ENCODE data around the gene SERPINI2. TPM values are rescaled to one million over a fixed set of nuclear protein-coding genes. Genes with fewer than 3 reads are reported as not detected.
A peak's percentile ranks its signal among the peaks of the same experiment; 100 is the strongest.

SERPINI2 gene
- total RNA-seq, 1 donor from 2014 or later = 1.8 TPM

- no peak for DNase-seq (ENCODE audit: low spot score, unreplicated experiment)
- Mint-ChIP-seq H3K27me3 (no peaks in the 10 kb centered on the region), H3K4me1 (ENCODE audit: low read depth) (peaks cover 3% of the 10 kb centered on the region), H3K4me3 (ENCODE audit: low read depth) (no peak overlapping the region), H3K9me3 (ENCODE audit: low read depth) (no peaks in the 10 kb centered on the region), H3K36me3 (ENCODE audit: insufficient read depth) (no peaks in the 10 kb centered on the region), H3K27ac (no peak overlapping the region)
- no peak for TF ChIP-seq CTCF (IDR thresholded peaks at IDR 0.05; ENCODE audit: unreplicated experiment)
These were observed 28.1 kb upstream of the SERPINI2 start for GRCh38 chr3:167501941-167502340.

GRCh38 chr3:167497903-167498302 is 24.1 kb upstream of the SERPINI2 start:
- Mint-ChIP-seq H3K4me1 (ENCODE audit: low read depth) (peaks cover 2% of the 10 kb centered on the region), H3K36me3 (ENCODE audit: insufficient read depth) (no peaks in the 10 kb centered on the region), H3K27ac (no peak overlapping the region), H3K4me3 (ENCODE audit: low read depth) (no peak overlapping the region), H3K9me3 (ENCODE audit: low read depth) (no peaks in the 10 kb centered on the region), H3K27me3 (no peaks in the 10 kb centered on the region)
- no peak for DNase-seq (ENCODE audit: low spot score, unreplicated experiment)
- TF ChIP-seq CTCF (IDR thresholded peaks at IDR 0.05; ENCODE audit: unreplicated experiment) = no peak

- Mint-ChIP-seq H3K4me3 (ENCODE audit: low read depth) (no peak overlapping the region), H3K27ac (no peak overlapping the region), H3K9me3 (ENCODE audit: low read depth) (no peaks in the 10 kb centered on the region), H3K36me3 (ENCODE audit: insufficient read depth) (no peaks in the 10 kb centered on the region), H3K27me3 (peaks cover 5% of the 10 kb centered on the region), H3K4me1 (ENCODE audit: low read depth) (no peaks in the 10 kb centered on the region)
- TF ChIP-seq CTCF (IDR thresholded peaks at IDR 0.05; ENCODE audit: unreplicated experiment) = peak; percentile 47
- no peak for DNase-seq (ENCODE audit: low spot score, unreplicated experiment)
These were observed 19.4 kb upstream of the SERPINI2 start for GRCh38 chr3:167493244-167493643.

GRCh38 chr3:167491621-167492020 is 17.8 kb upstream of the SERPINI2 start:
- peaks cover 7% of the 10 kb centered on the region for H3K9me3 Mint-ChIP-seq (ENCODE audit: low read depth)
- H3K4me3 Mint-ChIP-seq (ENCODE audit: low read depth) = no peak overlapping the region

GRCh38 chr3:167489571-167489970 is 15.7 kb upstream of the SERPINI2 start:
- Mint-ChIP-seq H3K9me3 (ENCODE audit: low read depth) (peaks cover 9% of the 10 kb centered on the region), H3K36me3 (ENCODE audit: insufficient read depth) (peaks cover 3% of the 10 kb centered on the region), H3K27ac (no peak overlapping the region), H3K4me3 (ENCODE audit: low read depth) (no peak overlapping the region), H3K27me3 (peaks cover 5% of the 10 kb centered on the region), H3K4me1 (ENCODE audit: low read depth) (no peaks in the 10 kb centered on the region)
- DNase-seq (ENCODE audit: low spot score, unreplicated experiment) = no peak
- TF ChIP-seq CTCF (IDR thresholded peaks at IDR 0.05; ENCODE audit: unreplicated experiment) = no peak

More at GRCh38 chr3:167491621-167492020, 17.8 kb upstream of the SERPINI2 start:
- Mint-ChIP-seq H3K27ac (no peak overlapping the region), H3K4me1 (ENCODE audit: low read depth) (no peaks in the 10 kb centered on the region), H3K27me3 (peaks cover 5% of the 10 kb centered on the region), H3K36me3 (ENCODE audit: insufficient read depth) (peaks cover 2% of the 10 kb centered on the region)
- DNase-seq (ENCODE audit: low spot score, unreplicated experiment) = no peak
- no peak for TF ChIP-seq CTCF (IDR thresholded peaks at IDR 0.05; ENCODE audit: unreplicated experiment)

Data from progenitor cell of endocrine pancreas (in vitro differentiated cells).